ENCODE measurements around the gene MYO1E.
"Not testable (repeated sequence)": the region's sequence is repeated elsewhere in the genome, so short reads cannot be mapped to it uniquely, and the experiment has no call there.

MYO1E gene

GRCh38 chr15:59159210-59159609 is 213.5 kb downstream of the MYO1E start:
- no peak for FAIRE-seq

- FAIRE-seq, result no peak
Measured at GRCh38 chr15:59158701-59159034, 214.0 kb downstream of the MYO1E start.

GRCh38 chr15:59157840-59158700 is 214.6 kb downstream of the MYO1E start:
- FAIRE-seq, result no peak

- FAIRE-seq, result no peak
Measured at GRCh38 chr15:59157396-59157795, 215.3 kb downstream of the MYO1E start.

- FAIRE-seq, result no peak
Measured at GRCh38 chr15:59155431-59155830, 217.2 kb downstream of the MYO1E start.

- FAIRE-seq, result no peak
Measured at GRCh38 chr15:59154243-59154642, 218.4 kb downstream of the MYO1E start.

- FAIRE-seq, result no peak
Measured at GRCh38 chr15:59153466-59153865, 219.2 kb downstream of the MYO1E start.

GRCh38 chr15:59152694-59153450 is 219.8 kb downstream of the MYO1E start:
- no peak for FAIRE-seq

- no peak for FAIRE-seq
Measured at GRCh38 chr15:59150185-59150584, 222.5 kb downstream of the MYO1E start.

GRCh38 chr15:59148153-59148833 is 224.4 kb downstream of the MYO1E start:
- no peak for FAIRE-seq

- no peak for FAIRE-seq
Measured at GRCh38 chr15:59147666-59148065, 225.0 kb downstream of the MYO1E start.

- not testable (repeated sequence) for FAIRE-seq
Measured at GRCh38 chr15:59144594-59144993, 228.1 kb downstream of the MYO1E start.

GRCh38 chr15:59143281-59143680 is 229.4 kb downstream of the MYO1E start:
- no peak for FAIRE-seq

- FAIRE-seq, result no peak
Measured at GRCh38 chr15:59140422-59141226, 232.0 kb downstream of the MYO1E start.

GRCh38 chr15:59138243-59138642 is 234.4 kb downstream of the MYO1E start:
- no peak for FAIRE-seq

GRCh38 chr15:59137566-59137965 is 235.1 kb downstream of the MYO1E start:
- no peak for FAIRE-seq

GRCh38 chr15:59133929-59134427 is 238.7 kb downstream of the MYO1E start:
- FAIRE-seq, result no peak

GRCh38 chr15:59131969-59132562 is 240.6 kb downstream of the MYO1E start:
- FAIRE-seq, result peak; percentile 65

- FAIRE-seq, result no peak
Measured at GRCh38 chr15:59131456-59131855, 241.2 kb downstream of the MYO1E start.

- FAIRE-seq, result not testable (repeated sequence)
Measured at GRCh38 chr15:59127255-59127654, 245.4 kb downstream of the MYO1E start.

GRCh38 chr15:59125683-59126082 is 247.0 kb downstream of the MYO1E start:
- not testable (repeated sequence) for FAIRE-seq

- FAIRE-seq, result no peak
Measured at GRCh38 chr15:59124261-59124660, 248.4 kb downstream of the MYO1E start.

Data from colon (tissue), 2 donors.